ENCODE results near the gene ALPK3. TPM values are rescaled to one million over a fixed set of nuclear protein-coding genes. Genes with fewer than 3 reads are reported as not detected.

ALPK3 gene
- polyA plus RNA-seq, 1 donor = 20.7 TPM

DNA sequence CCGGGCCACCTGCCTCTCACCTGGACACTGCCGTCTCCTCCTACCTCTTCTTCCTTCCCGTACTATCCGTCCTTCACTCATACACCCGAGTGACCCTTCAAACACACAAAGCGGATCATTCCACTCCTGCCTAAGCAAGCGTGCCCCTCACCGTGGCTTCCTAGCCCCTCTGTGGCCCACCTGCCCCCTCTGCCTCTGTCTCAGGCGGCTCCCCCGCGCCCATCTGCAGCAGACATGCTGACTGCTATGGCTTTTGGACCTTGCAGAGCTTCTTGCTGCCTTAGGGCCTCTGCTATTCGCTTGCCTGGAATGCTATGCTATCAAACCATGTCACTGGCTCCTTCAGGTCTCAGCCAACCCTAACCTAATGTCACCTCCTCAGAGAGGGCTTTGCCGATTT lies 105.4 kb downstream of the ALPK3 start:
- no peak for DNase-seq

Other genes with a start within 250 kb of the ALPK3 start
- gene ZSCAN2, start 216.3 kb upstream of the ALPK3 start, polyA plus RNA-seq (ENCODE audit: insufficient read length) = 30.7 TPM
- gene WDR73, start 163.1 kb upstream of the ALPK3 start, polyA plus RNA-seq (ENCODE audit: insufficient read length) = 55.3 TPM
- gene NMB, start 159.2 kb upstream of the ALPK3 start, polyA plus RNA-seq (ENCODE audit: insufficient read length) = 4.2 TPM
- 272 TPM for gene SEC11A, start 101.2 kb upstream of the ALPK3 start, polyA plus RNA-seq (ENCODE audit: insufficient read length)
- 32.2 TPM for gene ZNF592, start 68.8 kb upstream of the ALPK3 start, polyA plus RNA-seq (ENCODE audit: insufficient read length)
- 7.5 TPM for gene SLC28A1, start 67.3 kb downstream of the ALPK3 start, polyA plus RNA-seq (ENCODE audit: insufficient read length)
- gene PDE8A, start 164.5 kb downstream of the ALPK3 start, polyA plus RNA-seq (ENCODE audit: insufficient read length) = 79.7 TPM

Measured in left kidney (tissue), 2 donors.